ENCODE results near the gene LAPTM5. TPM values are rescaled to one million over a fixed set of nuclear protein-coding genes. Genes with fewer than 3 reads are reported as not detected.
"Not testable (repeated sequence)": the region's sequence is repeated elsewhere in the genome, so short reads cannot be mapped to it uniquely, and the experiment has no call there.

Gene LAPTM5
- total and polyA plus RNA-seq, 8 donors: 3.7 to 80.5 (median 10.9) TPM

DNA sequence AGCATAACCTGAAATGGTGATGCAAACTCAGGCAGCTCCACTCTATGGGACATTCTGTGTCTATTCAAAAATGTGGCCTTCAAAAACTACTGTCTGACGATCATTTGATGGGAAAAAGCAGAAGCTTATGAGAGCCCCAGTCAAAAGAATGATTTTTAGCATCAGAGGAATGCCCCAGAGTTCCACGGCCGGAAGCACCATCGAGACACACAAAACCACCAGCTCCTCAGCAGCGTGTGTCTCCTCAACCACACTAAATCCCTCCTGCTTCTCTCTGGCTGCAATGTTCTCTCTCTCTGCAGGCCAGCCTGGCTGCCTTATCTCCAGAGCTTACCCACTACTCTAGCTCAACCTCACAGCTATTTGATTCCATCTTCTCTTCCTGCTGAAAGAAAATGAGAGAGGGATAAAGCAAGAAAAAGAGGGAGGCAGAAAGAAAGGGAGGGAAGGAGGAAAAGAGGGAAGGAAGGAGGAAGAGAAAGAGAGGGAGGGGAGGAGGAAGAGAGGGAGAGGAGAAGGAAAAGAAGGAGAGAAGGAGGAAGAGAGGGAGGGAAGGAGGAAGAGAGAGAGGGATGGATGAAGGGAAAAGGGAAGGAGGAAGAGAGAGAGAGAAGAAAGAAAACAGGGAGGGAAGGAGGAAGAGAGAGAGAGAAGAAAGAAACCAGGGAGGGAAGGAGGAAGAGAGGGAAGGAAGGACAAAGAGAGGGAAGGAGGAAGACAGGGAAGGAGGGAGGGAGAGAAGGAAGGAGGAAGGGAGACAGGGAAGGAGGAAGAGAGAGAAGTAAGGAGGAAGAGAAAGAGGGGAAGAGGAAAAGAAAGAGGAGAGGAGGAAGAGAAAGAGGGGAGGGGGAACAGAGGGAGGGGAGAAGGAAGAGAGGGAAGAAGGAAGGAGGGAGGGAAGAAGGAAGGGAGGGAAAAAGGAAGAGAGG is 33.5 kb upstream of the LAPTM5 start:
- WGBS, 2 donors: 56 to 63% methylated on average over 5 of the region's 5 CpGs
- H3K27me3 ChIP-seq: no peaks in the 10 kb centered on the region
- FAIRE-seq (no peak), ATAC-seq (no peak), DNase-seq (no peak)
- H3K27ac ChIP-seq: no peak overlapping the region
- no peaks in the 10 kb centered on the region for H3K9me3 ChIP-seq
- no peak overlapping the region for H3K4me3 ChIP-seq
- intact Hi-C loops (cut with DNase I): no loop called here
- TF ChIP-seq, protein P1, sequence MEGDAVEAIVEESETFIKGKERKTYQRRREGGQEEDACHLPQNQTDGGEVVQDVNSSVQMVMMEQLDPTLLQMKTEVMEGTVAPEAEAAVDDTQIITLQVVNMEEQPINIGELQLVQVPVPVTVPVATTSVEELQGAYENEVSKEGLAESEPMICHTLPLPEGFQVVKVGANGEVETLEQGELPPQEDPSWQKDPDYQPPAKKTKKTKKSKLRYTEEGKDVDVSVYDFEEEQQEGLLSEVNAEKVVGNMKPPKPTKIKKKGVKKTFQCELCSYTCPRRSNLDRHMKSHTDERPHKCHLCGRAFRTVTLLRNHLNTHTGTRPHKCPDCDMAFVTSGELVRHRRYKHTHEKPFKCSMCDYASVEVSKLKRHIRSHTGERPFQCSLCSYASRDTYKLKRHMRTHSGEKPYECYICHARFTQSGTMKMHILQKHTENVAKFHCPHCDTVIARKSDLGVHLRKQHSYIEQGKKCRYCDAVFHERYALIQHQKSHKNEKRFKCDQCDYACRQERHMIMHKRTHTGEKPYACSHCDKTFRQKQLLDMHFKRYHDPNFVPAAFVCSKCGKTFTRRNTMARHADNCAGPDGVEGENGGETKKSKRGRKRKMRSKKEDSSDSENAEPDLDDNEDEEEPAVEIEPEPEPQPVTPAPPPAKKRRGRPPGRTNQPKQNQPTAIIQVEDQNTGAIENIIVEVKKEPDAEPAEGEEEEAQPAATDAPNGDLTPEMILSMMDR (IDR thresholded peaks at IDR 0.05): no peak
- H3K4me1 ChIP-seq: peaks cover 0 to 11% (median 0%) of the 10 kb centered on the region in 3 donors
- H3K36me3 ChIP-seq: no peaks in the 10 kb centered on the region

DNA sequence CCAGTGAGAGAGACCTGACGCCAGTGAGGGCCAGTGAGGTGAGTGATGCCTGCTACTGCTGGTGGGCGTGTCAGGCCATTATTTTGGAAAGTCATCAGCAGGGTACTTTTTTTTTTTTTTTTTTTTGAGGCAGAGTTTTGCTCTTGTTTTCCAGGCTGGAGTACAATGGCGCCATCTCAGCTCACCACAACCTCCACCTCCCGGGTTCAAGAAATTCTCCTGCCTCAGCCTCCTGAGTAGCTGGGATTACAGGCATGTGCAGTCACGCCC is 32.6 kb upstream of the LAPTM5 start:
- WGBS, 2 donors: 78 to 87% methylated on average over 5 of the region's 5 CpGs
- intact Hi-C loops (cut with DNase I); FAIRE-seq; H3K9me3 ChIP-seq; H3K27me3 ChIP-seq; H3K36me3 ChIP-seq; H3K4me3 ChIP-seq; ATAC-seq; H3K27ac ChIP-seq; DNase-seq: not testable (repeated sequence)
- H3K4me1 ChIP-seq: peaks cover 0 to 10% (median 0%) of the 10 kb centered on the region in 3 donors

DNA sequence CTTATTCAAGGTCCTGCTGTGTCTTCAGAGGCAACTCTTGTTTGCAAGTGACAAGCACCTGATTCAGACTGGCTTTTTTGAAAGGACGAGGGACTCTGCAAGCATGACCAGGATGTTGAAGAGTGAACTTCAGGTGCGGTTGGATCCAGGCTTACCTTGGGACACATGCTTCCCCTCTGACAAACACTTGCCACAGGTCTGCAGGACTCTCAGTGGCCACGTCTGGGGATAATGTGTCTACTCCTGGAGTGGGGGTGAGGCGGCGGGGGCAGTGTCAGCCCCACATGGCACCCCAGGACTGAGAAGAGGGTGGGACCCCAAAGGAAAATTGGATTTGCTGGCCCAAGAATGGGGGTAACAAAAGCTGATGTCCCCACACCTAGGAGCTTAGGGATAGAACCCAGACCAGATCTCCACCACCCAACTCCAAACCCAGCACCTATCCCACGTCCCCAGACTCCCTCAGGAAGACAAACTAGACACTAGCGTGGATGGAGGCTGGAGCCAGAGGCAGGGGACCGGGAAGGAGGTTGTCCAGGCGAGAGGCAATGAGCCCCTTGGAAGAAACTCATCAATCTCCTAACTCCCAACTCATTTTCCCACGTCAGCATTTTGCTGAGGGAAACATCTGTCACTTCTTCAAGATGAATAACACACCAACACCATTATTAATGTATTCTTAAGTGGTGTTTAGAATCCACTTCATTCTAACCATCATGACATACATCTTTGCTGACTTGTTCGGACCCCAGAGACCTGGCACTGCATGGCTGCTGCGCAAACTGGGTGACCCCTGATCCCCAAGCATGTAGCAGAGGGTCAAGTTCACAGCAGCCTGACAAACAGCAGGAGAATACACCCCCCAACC is 32.0 kb upstream of the LAPTM5 start:
- DNase-seq (no peak), ATAC-seq (no peak), FAIRE-seq (no peak)
- Histone ChIP-seq H3K27ac (no peak overlapping the region), H3K27me3 (no peaks in the 10 kb centered on the region), H3K36me3 (no peaks in the 10 kb centered on the region), H3K4me1 (peaks cover 0 to 4% (median 0%) of the 10 kb centered on the region in 3 donors), H3K4me3 (no peak overlapping the region), H3K9me3 (no peaks in the 10 kb centered on the region)
- TF ChIP-seq, protein P1 (IDR thresholded peaks at IDR 0.05): no peak
- intact Hi-C loops (cut with DNase I): no loop called here
- WGBS, 2 donors: 67 to 72% methylated on average over 12 of the region's 12 CpGs

DNA sequence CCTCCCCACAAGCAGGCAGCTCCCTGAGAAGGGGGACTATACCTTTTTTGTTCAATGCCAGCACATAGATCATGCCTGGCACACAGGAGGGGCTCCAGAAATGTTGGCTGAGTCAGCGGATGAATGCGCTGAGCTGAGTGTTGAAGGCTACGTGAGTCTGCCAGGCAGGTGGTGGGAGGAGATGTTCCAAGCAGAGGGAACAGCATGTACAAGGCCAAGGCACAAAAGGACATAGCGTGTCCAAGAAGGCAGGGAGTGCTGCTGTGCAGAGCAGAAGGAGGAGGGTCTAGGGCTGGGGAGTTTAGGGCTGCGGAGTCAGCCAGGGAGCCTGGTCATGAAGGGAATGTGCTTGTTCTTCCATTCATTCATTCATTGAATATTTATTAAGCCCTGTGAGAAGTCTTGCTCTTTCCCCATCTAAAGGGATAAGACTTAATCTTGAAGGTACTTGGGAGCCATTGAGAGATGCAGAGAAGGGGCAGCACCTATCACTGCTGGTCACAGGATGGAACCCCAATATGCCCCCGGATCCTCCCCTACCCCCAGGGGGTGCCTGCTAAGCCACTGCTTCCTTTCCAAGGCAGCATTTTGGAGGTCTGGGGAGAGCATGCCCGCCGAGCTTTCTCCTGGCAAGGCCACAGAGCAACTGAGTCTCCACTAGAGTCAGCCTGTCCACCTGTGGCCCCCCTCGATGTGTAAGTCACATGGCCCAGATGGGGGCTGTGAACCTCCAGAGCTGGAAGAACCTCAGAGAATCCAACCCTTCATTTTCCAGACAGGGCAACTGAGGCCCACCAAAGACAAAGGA is 31.2 kb upstream of the LAPTM5 start:
- no peaks in the 10 kb centered on the region for H3K4me1 ChIP-seq
- FAIRE-seq (no peak), DNase-seq (no peak), ATAC-seq (no peak)
- no peak overlapping the region for H3K27ac ChIP-seq
- no peak overlapping the region for H3K4me3 ChIP-seq
- intact Hi-C loops (cut with DNase I): no loop called here
- H3K27me3 ChIP-seq: no peaks in the 10 kb centered on the region
- TF ChIP-seq, protein P1 (IDR thresholded peaks at IDR 0.05): no peak
- WGBS, 2 donors: 75 to 89% methylated on average over 9 of the region's 9 CpGs
- H3K36me3 ChIP-seq: no peaks in the 10 kb centered on the region
- no peaks in the 10 kb centered on the region for H3K9me3 ChIP-seq
